Dermis blood vessel endothelial cell (primary cell): ENCODE measurements around the gene SAXO1. TPM values are rescaled to one million over a fixed set of nuclear protein-coding genes. Genes with fewer than 3 reads are reported as not detected.

Experiments used
- DNase-seq: peaks from one replicate; pipeline ENCODE4 v3.0.0; 2010
- total RNA-seq: library from RNA; depleted of rRNA; stranded (reverse); fragments of >200 nt; gene quantifications from 2 replicates; pipeline ENCODE4 v1.2.3, GENCODE V29; 2014

Gene SAXO1
- total RNA-seq, 1 donor from 2014 or later: not detected

GRCh38 chr9:18909140-18910018, 123.6 kb downstream of the SAXO1 start:
- DNase-seq: no peak

GRCh38 chr9:18907927-18908625, 124.9 kb downstream of the SAXO1 start:
- DNase-seq: no peak

- DNase-seq: peak; percentile 40
Observed at GRCh38 chr9:18906656-18907395, 126.2 kb downstream of the SAXO1 start.

- DNase-seq: no peak
Observed at GRCh38 chr9:18905883-18906629, 127.0 kb downstream of the SAXO1 start.

- DNase-seq: peak; percentile 28
Observed at GRCh38 chr9:18905028-18905882, 127.8 kb downstream of the SAXO1 start.

GRCh38 chr9:18903450-18903849, 129.6 kb downstream of the SAXO1 start:
- no peak for DNase-seq

GRCh38 chr9:18896531-18897179, 136.4 kb downstream of the SAXO1 start:
- no peak for DNase-seq

- DNase-seq: no peak
Observed at GRCh38 chr9:18896004-18896403, 137.0 kb downstream of the SAXO1 start.

GRCh38 chr9:18893491-18893890, 139.5 kb downstream of the SAXO1 start:
- no peak for DNase-seq

GRCh38 chr9:18893046-18893445, 140.0 kb downstream of the SAXO1 start:
- DNase-seq: no peak

- DNase-seq: no peak
Observed at GRCh38 chr9:18891946-18892670, 140.9 kb downstream of the SAXO1 start.

GRCh38 chr9:18890372-18890771, 142.6 kb downstream of the SAXO1 start:
- no peak for DNase-seq

- DNase-seq: no peak
Observed at GRCh38 chr9:18889550-18889949, 143.5 kb downstream of the SAXO1 start.

GRCh38 chr9:18888290-18888689, 144.7 kb downstream of the SAXO1 start:
- DNase-seq: no peak

GRCh38 chr9:18887546-18887945, 145.5 kb downstream of the SAXO1 start:
- DNase-seq: no peak

GRCh38 chr9:18881758-18882157, 151.3 kb downstream of the SAXO1 start:
- DNase-seq: no peak

- DNase-seq: no peak
Observed at GRCh38 chr9:18877984-18878383, 155.0 kb downstream of the SAXO1 start.
